Activated T-helper 1 cell treated with anti-CD3 and anti-CD28 coated beads, Interleukin-12 subunit alpha, Interleukin-12 subunit beta, Interleukin-2, Interleukin-4 antibody, amounts not matched to agents 30 ng/mL and 10 ng/mL and 1 ng/mL, durations not matched to agents 14 hours and 24 hours and 36 hours (primary cell): Measurements from ENCODE around the gene EXOC4. TPM values are rescaled to one million over a fixed set of nuclear protein-coding genes. Genes with fewer than 3 reads are reported as not detected.
A peak's percentile ranks its signal among the peaks of the same experiment; 100 is the strongest.

ENCODE experiments used
- DNase-seq: peaks from one replicate; pipeline ENCODE4 v3.0.0; 2021; ENCODE audit warnings: low spot score
- H3K27ac Mint-ChIP-seq: one replicate; pipeline ENCODE4 v1.8.0; 2021; ENCODE audit warnings: mild to moderate bottlenecking, mixed read lengths
- H3K27me3 Mint-ChIP-seq: one replicate; pipeline ENCODE4 v1.8.0; 2022; ENCODE audit warnings: mild to moderate bottlenecking, moderate library complexity, mixed read lengths; ENCODE audit not compliant: insufficient read depth
- H3K36me3 Mint-ChIP-seq: one replicate; pipeline ENCODE4 v1.8.0; 2021; ENCODE audit warnings: low read depth, mixed read lengths
- H3K4me1 Mint-ChIP-seq: one replicate; pipeline ENCODE4 v1.8.0; 2021; ENCODE audit warnings: low read depth, mixed read lengths
- H3K4me3 Mint-ChIP-seq: one replicate; pipeline ENCODE4 v1.8.0; 2021; ENCODE audit warnings: mild to moderate bottlenecking, moderate library complexity, mixed read lengths
- H3K9me3 Mint-ChIP-seq: one replicate; pipeline ENCODE4 v1.8.0; 2021; ENCODE audit warnings: mixed read lengths
- intact Hi-C: fragments of 100-400 bp; cut with micrococcal nuclease; formaldehyde crosslinking; loops from one replicate; pipeline ENCODE4 v1.15.1; 2024
- total RNA-seq: library from RNA; stranded (reverse); gene quantifications from 2 replicates; pipeline ENCODE4 v1.2.3, GENCODE V29; 2022

EXOC4 gene
- total RNA-seq, 1 donor from 2014 or later = 58.6 TPM

DNA sequence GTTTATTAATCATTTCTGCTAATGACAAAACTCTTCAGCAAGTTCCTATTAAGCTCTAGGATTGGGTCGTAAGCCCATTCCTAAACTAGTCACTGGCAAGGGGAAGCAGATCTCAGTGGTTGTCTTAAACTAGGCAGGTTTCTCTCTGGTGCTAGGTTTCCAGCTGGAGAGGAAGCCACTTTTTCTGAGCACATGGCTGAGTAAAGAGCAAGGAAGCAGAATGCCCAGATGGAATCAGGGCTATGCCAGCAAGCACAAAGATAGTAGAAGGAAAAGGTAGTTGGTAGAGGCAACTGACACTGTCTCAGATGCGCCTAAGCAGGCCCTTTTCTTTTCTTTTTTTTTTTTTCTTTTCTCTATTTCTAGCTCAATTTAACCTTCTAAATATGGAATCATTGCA is 224.9 kb downstream of the EXOC4 start:
- H3K4me3 Mint-ChIP-seq = no peak overlapping the region
- intact Hi-C loops = no loop called here
- no peaks in the 10 kb centered on the region for H3K27me3 Mint-ChIP-seq
- DNase-seq = no peak
- H3K27ac Mint-ChIP-seq = no peak overlapping the region
- H3K9me3 Mint-ChIP-seq = no peaks in the 10 kb centered on the region
- H3K36me3 Mint-ChIP-seq = no peaks in the 10 kb centered on the region
- H3K4me1 Mint-ChIP-seq = peaks cover 12% of the 10 kb centered on the region

GRCh38 chr7:133478591-133479135 is 225.8 kb downstream of the EXOC4 start:
- Mint-ChIP-seq H3K4me3 (no peak overlapping the region), H3K27ac (no peak overlapping the region)
- intact Hi-C loops = no loop called here

DNA sequence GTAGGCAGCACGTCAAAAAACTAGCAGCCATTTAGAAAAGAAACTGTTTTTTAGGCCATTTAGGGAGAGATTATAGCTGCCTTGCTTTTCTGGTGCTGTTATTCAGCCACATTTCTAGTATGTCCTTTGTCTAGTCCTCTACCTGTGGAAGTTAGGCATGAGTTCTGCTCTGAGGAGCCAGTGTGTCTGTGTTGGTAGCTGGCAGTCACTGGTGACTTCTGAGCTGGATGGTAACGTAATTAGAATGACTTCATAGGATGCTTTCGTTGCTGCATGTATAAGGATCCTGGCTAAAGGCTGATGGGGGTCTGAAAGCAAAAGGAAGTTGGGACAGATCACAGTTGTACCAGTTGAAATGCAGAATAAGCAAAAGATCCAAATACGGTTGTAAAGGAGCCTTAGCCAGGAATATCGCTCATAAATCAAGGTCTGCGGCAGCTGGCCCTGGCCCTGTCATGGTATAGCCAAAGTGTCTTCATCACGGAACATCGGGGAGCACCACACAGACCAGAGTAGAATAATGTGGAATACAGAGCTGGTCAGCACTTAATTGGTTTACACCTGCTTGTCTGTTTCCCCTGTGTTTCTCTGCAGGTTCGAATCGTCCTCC is 226.7 kb downstream of the EXOC4 start:
- Mint-ChIP-seq H3K4me1 (peaks cover 22% of the 10 kb centered on the region), H3K27ac (no peak overlapping the region), H3K36me3 (no peaks in the 10 kb centered on the region), H3K27me3 (no peaks in the 10 kb centered on the region), H3K4me3 (no peak overlapping the region), H3K9me3 (no peaks in the 10 kb centered on the region)
- DNase-seq = no peak
- intact Hi-C loops = no loop called here

More at GRCh38 chr7:133478591-133479135, 225.8 kb downstream of the EXOC4 start:
- Mint-ChIP-seq H3K27me3 (no peaks in the 10 kb centered on the region), H3K9me3 (no peaks in the 10 kb centered on the region), H3K36me3 (no peaks in the 10 kb centered on the region), H3K4me1 (peaks cover 13% of the 10 kb centered on the region)
- no peak for DNase-seq

DNA sequence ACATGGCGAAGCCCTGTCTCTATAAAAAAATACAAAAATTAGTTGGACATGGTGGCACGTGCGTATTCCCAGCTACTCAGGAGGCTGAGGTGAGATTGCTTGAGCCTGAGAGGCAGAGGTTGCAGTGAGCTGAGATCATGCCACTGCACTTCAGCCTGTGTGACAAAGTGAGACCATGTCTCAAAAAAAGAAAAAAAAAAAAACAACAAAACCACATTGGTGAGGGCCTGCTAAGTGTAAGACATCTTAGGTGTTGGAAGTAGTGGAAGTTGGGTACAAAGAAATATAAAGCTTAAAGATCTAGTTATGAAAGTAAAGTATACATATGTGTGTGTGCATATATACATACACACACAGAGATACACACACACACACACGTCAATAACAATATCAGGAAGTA is 228.0 kb downstream of the EXOC4 start:
- intact Hi-C loops = no loop called here
- no peaks in the 10 kb centered on the region for H3K9me3 Mint-ChIP-seq
- no peaks in the 10 kb centered on the region for H3K27me3 Mint-ChIP-seq
- no peak for DNase-seq
- H3K4me3 Mint-ChIP-seq = no peak overlapping the region
- no peak overlapping the region for H3K27ac Mint-ChIP-seq
- H3K36me3 Mint-ChIP-seq = no peaks in the 10 kb centered on the region
- peaks cover 22% of the 10 kb centered on the region for H3K4me1 Mint-ChIP-seq

- no peak for DNase-seq
- no peaks in the 10 kb centered on the region for H3K27me3 Mint-ChIP-seq
- H3K4me3 Mint-ChIP-seq = no peak overlapping the region
- intact Hi-C loops = no loop called here
- H3K27ac Mint-ChIP-seq = no peak overlapping the region
- H3K4me1 Mint-ChIP-seq = peaks cover 22% of the 10 kb centered on the region
- H3K36me3 Mint-ChIP-seq = no peaks in the 10 kb centered on the region
- no peaks in the 10 kb centered on the region for H3K9me3 Mint-ChIP-seq
These were observed 228.8 kb downstream of the EXOC4 start for GRCh38 chr7:133481676-133482075.

- Mint-ChIP-seq H3K4me1 (peaks cover 22% of the 10 kb centered on the region), H3K27ac (no peak overlapping the region), H3K9me3 (no peaks in the 10 kb centered on the region), H3K4me3 (no peak overlapping the region), H3K36me3 (no peaks in the 10 kb centered on the region), H3K27me3 (no peaks in the 10 kb centered on the region)
- intact Hi-C loops = no loop called here
- no peak for DNase-seq
These were observed 229.7 kb downstream of the EXOC4 start for GRCh38 chr7:133482599-133482998.

DNA sequence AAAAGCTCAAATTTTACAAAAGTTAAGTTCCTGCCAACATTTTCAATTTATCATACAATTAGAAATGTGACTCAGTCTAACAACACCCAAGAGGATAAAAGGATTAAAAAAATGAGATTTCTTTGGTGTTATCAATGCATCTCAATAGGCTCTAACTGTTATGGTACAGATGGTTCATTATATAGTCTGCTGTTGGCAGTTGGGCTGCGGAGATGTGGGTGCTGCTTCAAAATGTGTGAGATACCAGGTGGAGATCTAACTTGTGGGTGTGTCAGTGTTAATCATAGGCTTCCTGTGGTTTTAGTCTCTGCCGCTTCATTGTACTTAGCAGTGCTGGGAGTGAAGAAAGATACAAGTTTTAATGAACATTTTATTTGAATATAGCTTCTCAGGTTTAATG is 231.2 kb downstream of the EXOC4 start:
- no peak for DNase-seq
- H3K4me1 Mint-ChIP-seq = peaks cover 22% of the 10 kb centered on the region
- peak overlapping the region; percentile 32 for H3K4me3 Mint-ChIP-seq
- H3K27ac Mint-ChIP-seq = peak overlapping the region; percentile 41
- H3K27me3 Mint-ChIP-seq = no peaks in the 10 kb centered on the region
- H3K9me3 Mint-ChIP-seq = no peaks in the 10 kb centered on the region
- no peaks in the 10 kb centered on the region for H3K36me3 Mint-ChIP-seq
- intact Hi-C loops = no loop called here

GRCh38 chr7:133489906-133490305 is 237.0 kb downstream of the EXOC4 start:
- DNase-seq = no peak
- Mint-ChIP-seq H3K36me3 (peaks cover 4% of the 10 kb centered on the region), H3K27ac (peak overlapping the region; percentile 24), H3K9me3 (peaks cover 4% of the 10 kb centered on the region), H3K4me1 (peaks cover 22% of the 10 kb centered on the region), H3K4me3 (no peak overlapping the region), H3K27me3 (no peaks in the 10 kb centered on the region)
- intact Hi-C loops = no loop called here

GRCh38 chr7:133491201-133491691 is 238.4 kb downstream of the EXOC4 start:
- Mint-ChIP-seq H3K27ac (peak overlapping the region; percentile 60), H3K27me3 (no peaks in the 10 kb centered on the region), H3K4me1 (peaks cover 22% of the 10 kb centered on the region), H3K36me3 (peaks cover 4% of the 10 kb centered on the region), H3K4me3 (no peak overlapping the region), H3K9me3 (peaks cover 4% of the 10 kb centered on the region)
- no peak for DNase-seq
- intact Hi-C loops = no loop called here

DNA sequence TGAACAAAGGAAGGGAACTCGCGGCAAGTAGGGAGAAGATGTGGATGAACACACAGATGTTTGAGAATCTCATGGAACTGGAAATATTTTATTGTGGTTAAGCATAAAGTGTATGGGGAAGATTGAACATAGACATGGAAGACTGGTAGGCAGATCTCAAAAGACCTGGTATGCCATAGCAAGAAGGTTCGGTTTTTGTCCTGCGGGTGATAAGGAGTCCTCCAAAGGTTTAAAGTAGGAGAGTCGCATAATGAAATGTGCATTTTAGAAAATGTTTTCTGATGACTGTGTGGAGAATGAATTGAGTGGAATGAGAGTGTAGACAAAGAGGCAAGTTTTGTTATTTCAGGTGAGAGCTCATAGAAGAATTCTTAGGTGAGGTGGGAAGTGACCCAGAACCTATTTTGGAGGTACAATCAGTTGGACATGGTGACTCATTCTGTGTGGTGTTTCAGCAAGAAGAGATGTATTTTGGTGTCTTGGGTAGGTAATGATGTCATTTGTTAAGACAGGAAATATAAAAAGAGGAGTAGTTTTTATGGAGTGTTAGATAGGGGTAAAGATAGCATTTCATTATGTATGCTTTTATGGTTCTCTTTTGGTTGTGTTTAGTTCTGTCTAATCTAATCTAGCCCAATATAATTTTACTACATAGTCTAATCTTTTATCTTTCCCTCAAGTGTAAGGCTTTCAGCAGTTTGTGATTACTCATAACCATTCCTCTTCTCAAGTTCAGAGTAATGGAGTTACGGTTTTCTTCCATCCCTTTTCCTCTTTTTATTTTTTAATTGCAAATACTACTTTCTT is 239.2 kb downstream of the EXOC4 start:
- H3K4me3 Mint-ChIP-seq = no peak overlapping the region
- peaks cover 4% of the 10 kb centered on the region for H3K36me3 Mint-ChIP-seq
- peaks cover 22% of the 10 kb centered on the region for H3K4me1 Mint-ChIP-seq
- H3K9me3 Mint-ChIP-seq = peaks cover 4% of the 10 kb centered on the region
- peak overlapping the region; percentile 60 for H3K27ac Mint-ChIP-seq
- no peak for DNase-seq
- intact Hi-C loops = no loop called here
- no peaks in the 10 kb centered on the region for H3K27me3 Mint-ChIP-seq

DNA sequence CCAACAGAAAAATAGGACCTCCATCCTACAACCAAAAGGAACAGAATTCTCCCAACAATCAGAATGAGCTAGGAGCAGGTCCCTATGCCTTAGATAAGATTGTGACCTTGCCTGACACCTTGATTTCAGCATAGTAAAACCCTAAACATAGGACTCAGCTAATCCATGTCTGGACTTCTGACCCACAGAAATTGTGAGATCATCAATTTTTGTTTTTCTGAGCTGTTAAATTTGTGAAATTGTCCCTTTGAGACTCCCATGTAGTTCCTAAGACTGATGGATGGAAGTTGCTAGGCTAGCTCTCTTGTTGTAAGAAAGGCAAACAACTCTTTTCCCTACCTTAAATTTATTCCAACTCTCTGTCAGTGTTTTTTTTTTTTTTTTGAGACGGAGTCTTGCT is 244.2 kb downstream of the EXOC4 start:
- H3K27ac Mint-ChIP-seq = no peak overlapping the region
- no peak for DNase-seq
- intact Hi-C loops = no loop called here
- peaks cover 7% of the 10 kb centered on the region for H3K4me1 Mint-ChIP-seq
- no peaks in the 10 kb centered on the region for H3K36me3 Mint-ChIP-seq
- H3K4me3 Mint-ChIP-seq = no peak overlapping the region
- no peaks in the 10 kb centered on the region for H3K27me3 Mint-ChIP-seq
- H3K9me3 Mint-ChIP-seq = no peaks in the 10 kb centered on the region

DNA sequence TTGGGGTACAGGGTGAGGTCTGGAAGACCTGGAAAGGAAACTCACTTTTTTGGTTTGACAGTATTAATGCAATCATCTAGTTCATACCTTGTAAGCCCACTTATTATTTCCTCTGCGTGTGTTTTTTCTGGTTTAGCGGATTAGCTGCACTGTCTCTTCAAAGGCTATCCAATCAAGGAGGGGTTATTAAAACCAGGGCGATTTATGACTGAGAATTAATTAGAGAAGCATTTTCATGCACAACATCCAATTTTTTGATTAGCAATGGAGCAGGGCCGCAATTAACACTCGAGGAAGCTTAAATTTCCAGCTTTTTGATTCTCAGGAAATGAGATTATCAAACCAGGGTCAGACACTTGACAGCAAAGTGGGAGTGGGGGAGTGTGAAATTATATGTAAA is 248.9 kb downstream of the EXOC4 start:
- Mint-ChIP-seq H3K4me3 (no peak overlapping the region), H3K4me1 (no peaks in the 10 kb centered on the region), H3K9me3 (no peaks in the 10 kb centered on the region), H3K27ac (no peak overlapping the region), H3K27me3 (no peaks in the 10 kb centered on the region), H3K36me3 (no peaks in the 10 kb centered on the region)
- no peak for DNase-seq
- intact Hi-C loops = no loop called here

GRCh38 chr7:133502498-133502897 is 249.6 kb downstream of the EXOC4 start:
- H3K4me1 Mint-ChIP-seq = no peaks in the 10 kb centered on the region
- no peaks in the 10 kb centered on the region for H3K36me3 Mint-ChIP-seq
- no peak overlapping the region for H3K27ac Mint-ChIP-seq
- intact Hi-C loops = no loop called here
- no peak for DNase-seq
- no peak overlapping the region for H3K4me3 Mint-ChIP-seq
- H3K27me3 Mint-ChIP-seq = no peaks in the 10 kb centered on the region
- H3K9me3 Mint-ChIP-seq = no peaks in the 10 kb centered on the region
